Effector memory CD4-positive, alpha-beta T cell (primary cell): Measurements from ENCODE around the gene DZIP1.

ENCODE experiments used
- DNase-seq, 3 donors: peaks; one replicate each; pipeline ENCODE4 v3.0.0-alpha.2; 2020
- H3K27ac ChIP-seq: 2 replicates; pipeline ENCODE4 v1.7.0; 2013; ENCODE audit warnings: mild to moderate bottlenecking, low read length, moderate library complexity; ENCODE audit not compliant: insufficient read depth, poor library complexity, severe bottlenecking
- H3K27me3 ChIP-seq: replicated peaks from 2 replicates; pipeline ENCODE4 v1.7.0; 2013; ENCODE audit warnings: mild to moderate bottlenecking, low read length; ENCODE audit not compliant: insufficient read depth, control insufficient read depth, poor library complexity, severe bottlenecking
- H3K36me3 ChIP-seq: 2 replicates; pipeline ENCODE4 v1.7.0; 2013; ENCODE audit warnings: mild to moderate bottlenecking, low read length, moderate library complexity; ENCODE audit not compliant: control insufficient read depth, insufficient read depth
- H3K4me1 ChIP-seq: 2 replicates; pipeline ENCODE4 v1.7.0; 2013; ENCODE audit warnings: low read length, mild to moderate bottlenecking; ENCODE audit not compliant: control insufficient read depth, insufficient read depth, poor library complexity, severe bottlenecking
- H3K4me3 ChIP-seq: 2 replicates; pipeline ENCODE4 v1.7.0; 2013; ENCODE audit warnings: low read length, low read depth, mild to moderate bottlenecking; ENCODE audit not compliant: insufficient read depth, poor library complexity, severe bottlenecking
- H3K9me3 ChIP-seq: 2 replicates; pipeline ENCODE4 v1.7.0; 2013; ENCODE audit warnings: mild to moderate bottlenecking, low read length, moderate library complexity; ENCODE audit not compliant: control insufficient read depth

Gene DZIP1

GRCh38 chr13:95540888-95541287 lies 103.6 kb downstream of the DZIP1 start:
- no peaks in the 10 kb centered on the region for H3K9me3 ChIP-seq
- no peaks in the 10 kb centered on the region for H3K4me1 ChIP-seq
- H3K36me3 ChIP-seq: no peaks in the 10 kb centered on the region
- H3K27me3 ChIP-seq: no peaks in the 10 kb centered on the region
- H3K4me3 ChIP-seq: no peak overlapping the region
- no peak for DNase-seq
- H3K27ac ChIP-seq: no peak overlapping the region

DNA sequence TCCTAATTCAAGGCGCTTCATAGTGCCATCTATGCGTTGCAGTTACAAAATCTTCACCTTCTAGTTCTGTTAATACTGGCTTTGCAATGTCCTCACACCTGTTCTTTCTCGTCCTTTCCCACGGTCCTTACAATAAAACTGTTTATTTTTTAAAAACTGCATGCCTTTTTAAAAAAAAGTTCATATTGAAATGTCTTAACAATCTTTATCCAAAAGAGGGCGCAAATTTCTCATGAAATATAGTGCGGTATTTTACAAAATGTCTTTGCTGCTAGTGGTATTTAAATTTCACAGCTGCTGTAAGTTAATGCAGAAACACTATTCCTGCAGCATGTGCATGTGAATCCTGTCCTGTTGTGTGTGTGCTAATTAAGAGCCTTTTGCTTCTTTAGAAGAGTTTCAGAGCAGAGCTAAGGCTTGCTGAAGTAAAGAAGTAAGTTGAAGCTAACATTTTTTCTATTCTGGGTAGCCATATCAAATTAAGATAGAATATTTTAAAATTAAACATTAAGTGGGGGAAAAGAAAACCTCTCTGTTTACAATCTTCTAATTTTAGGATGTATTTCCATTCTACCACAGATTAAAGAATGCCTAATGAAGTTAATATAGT lies 107.8 kb downstream of the DZIP1 start:
- Histone ChIP-seq H3K4me3 (no peak overlapping the region), H3K27me3 (no peaks in the 10 kb centered on the region), H3K4me1 (no peaks in the 10 kb centered on the region), H3K36me3 (no peaks in the 10 kb centered on the region), H3K9me3 (no peaks in the 10 kb centered on the region), H3K27ac (no peak overlapping the region)
- no peak for DNase-seq

GRCh38 chr13:95535243-95535642 lies 109.3 kb downstream of the DZIP1 start:
- Histone ChIP-seq H3K4me3 (no peak overlapping the region), H3K4me1 (no peaks in the 10 kb centered on the region), H3K9me3 (no peaks in the 10 kb centered on the region), H3K36me3 (no peaks in the 10 kb centered on the region), H3K27me3 (no peaks in the 10 kb centered on the region), H3K27ac (no peak overlapping the region)
- DNase-seq: no peak

DNA sequence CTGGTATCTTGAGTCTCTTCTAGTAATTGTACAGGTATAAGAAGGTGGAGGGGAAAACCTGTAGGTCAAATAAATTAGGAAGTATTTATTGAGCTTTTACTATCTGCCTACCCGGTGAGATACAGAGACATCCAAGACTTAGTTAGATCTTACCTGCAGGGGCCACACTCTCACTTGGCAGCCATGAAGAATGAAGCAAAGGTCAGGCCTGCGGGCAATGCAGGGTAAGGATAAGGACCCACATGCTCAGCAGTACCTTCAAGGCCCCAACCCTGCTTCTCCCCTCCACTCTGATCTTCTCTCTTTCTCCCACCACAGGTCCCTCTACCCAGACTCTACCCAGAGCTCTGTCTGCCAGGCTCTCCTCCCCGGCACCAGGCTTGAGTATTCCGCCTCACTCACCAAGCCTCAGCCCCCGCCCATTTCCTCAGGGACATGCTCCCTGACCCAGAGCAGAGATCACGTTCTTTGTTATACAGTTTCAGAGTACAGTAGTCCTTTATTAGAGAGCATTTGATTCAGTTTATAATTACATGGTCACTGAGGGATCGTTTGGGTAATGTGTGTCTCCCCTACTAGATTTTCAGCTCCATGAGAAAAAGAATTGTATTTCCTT lies 110.9 kb downstream of the DZIP1 start:
- DNase-seq: no peak
- Histone ChIP-seq H3K27me3 (no peaks in the 10 kb centered on the region), H3K4me1 (no peaks in the 10 kb centered on the region), H3K4me3 (no peak overlapping the region), H3K36me3 (no peaks in the 10 kb centered on the region), H3K27ac (no peak overlapping the region), H3K9me3 (no peaks in the 10 kb centered on the region)

DNA sequence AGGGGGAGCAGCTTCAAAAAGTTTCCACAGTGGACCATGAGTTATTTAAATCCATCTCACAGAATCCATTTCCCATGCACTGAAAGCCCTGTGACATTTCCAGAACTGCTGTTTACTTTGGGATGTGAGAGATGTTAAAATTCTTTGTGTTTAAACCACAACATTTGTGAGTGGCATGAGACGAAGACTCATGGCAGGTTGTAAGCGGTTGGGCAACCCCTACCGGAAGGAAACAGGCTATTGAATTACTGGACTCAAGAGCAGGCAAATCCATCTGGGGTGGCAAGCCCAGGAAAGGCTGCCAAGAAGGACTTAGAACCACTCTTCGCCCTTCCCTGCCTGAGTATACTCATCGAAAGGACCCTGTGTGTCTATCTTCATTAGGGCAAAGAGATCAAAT lies 114.3 kb downstream of the DZIP1 start:
- Histone ChIP-seq H3K4me3 (no peak overlapping the region), H3K27me3 (no peaks in the 10 kb centered on the region), H3K36me3 (no peaks in the 10 kb centered on the region), H3K4me1 (no peaks in the 10 kb centered on the region), H3K9me3 (no peaks in the 10 kb centered on the region), H3K27ac (no peak overlapping the region)
- no peak for DNase-seq
